Measurements from ENCODE around the gene DNAJC12. TPM values are rescaled to one million over a fixed set of nuclear protein-coding genes. Genes with fewer than 3 reads are reported as not detected.

Gene DNAJC12
- total and polyA plus RNA-seq, 5 donors, result 3.3 to 5.8 (median 3.8) TPM

GRCh38 chr10:67779465-67780203 is 58.4 kb downstream of the DNAJC12 start:
- intact Hi-C loops (cut with DNase I), result loop anchor here (5.0 to 10.0 kb wide), 3 partner anchors 85 to 115 kb away; partner anchors contain the start of gene CTNNA3 (in 2 of the 4)
- Histone ChIP-seq H3K4me3 (ENCODE audit: low read length) (no peak overlapping the region), H3K27me3 (ENCODE audit: control insufficient read depth, insufficient read depth) (no peaks in the 10 kb centered on the region), H3K4me1 (ENCODE audit: control insufficient read depth, insufficient read depth, low read length) (no peaks in the 10 kb centered on the region), H3K9me3 (ENCODE audit: control insufficient read depth, low read length) (no peaks in the 10 kb centered on the region), H3K27ac (ENCODE audit: low read length) (no peak overlapping the region)
- WGBS, result 0% methylated on average over 4 of the region's 4 CpGs
- DNase-seq (peak in 1 of 3 donors; percentile 34), ATAC-seq (peak; percentile 83 to 84)

- 87% methylated on average over 1 of the region's 1 CpG for WGBS
- H3K4me3 ChIP-seq (ENCODE audit: low read length), result no peak overlapping the region
- no peaks in the 10 kb centered on the region for H3K4me1 ChIP-seq (ENCODE audit: control insufficient read depth, insufficient read depth, low read length)
- DNase-seq, result no peak
- no peak for ATAC-seq
- no peaks in the 10 kb centered on the region for H3K9me3 ChIP-seq (ENCODE audit: control insufficient read depth, low read length)
- no peaks in the 10 kb centered on the region for H3K27me3 ChIP-seq (ENCODE audit: control insufficient read depth, insufficient read depth)
- intact Hi-C loops (cut with DNase I), result loop anchor here in 3 of 4 donors (5.0 to 10.0 kb wide), 3 partner anchors 82 to 112 kb away; partner anchors contain the start of gene CTNNA3 (in 1 of the 3)
- no peak overlapping the region for H3K27ac ChIP-seq (ENCODE audit: low read length)
Measured at GRCh38 chr10:67776371-67776770, 61.6 kb downstream of the DNAJC12 start.

GRCh38 chr10:67775279-67775678 is 62.7 kb downstream of the DNAJC12 start:
- no peak for DNase-seq
- ATAC-seq, result no peak
- Histone ChIP-seq H3K27ac (ENCODE audit: low read length) (no peak overlapping the region), H3K4me3 (ENCODE audit: low read length) (no peak overlapping the region), H3K27me3 (ENCODE audit: control insufficient read depth, insufficient read depth) (no peaks in the 10 kb centered on the region), H3K4me1 (ENCODE audit: control insufficient read depth, insufficient read depth, low read length) (no peaks in the 10 kb centered on the region), H3K9me3 (ENCODE audit: control insufficient read depth, low read length) (no peaks in the 10 kb centered on the region)
- intact Hi-C loops (cut with DNase I), result loop anchor here in 3 of 4 donors (5.0 to 10.0 kb wide), 3 partner anchors 80 to 110 kb away; partner anchors contain the start of gene CTNNA3 (in 1 of the 3)
- WGBS, result 61% methylated on average over 2 of the region's 2 CpGs

- H3K4me3 ChIP-seq (ENCODE audit: low read length), result no peak overlapping the region
- intact Hi-C loops (cut with DNase I), result loop anchor here in 2 of 4 donors (10.0 kb wide), 2 partner anchors 78 to 108 kb away; partner anchors contain the start of gene CTNNA3 (in 1 of the 2)
- ATAC-seq (peak in 1 of 2 donors; percentile 24), DNase-seq (no peak)
- H3K27ac ChIP-seq (ENCODE audit: low read length), result no peak overlapping the region
- H3K9me3 ChIP-seq (ENCODE audit: control insufficient read depth, low read length), result no peaks in the 10 kb centered on the region
- no peaks in the 10 kb centered on the region for H3K27me3 ChIP-seq (ENCODE audit: control insufficient read depth, insufficient read depth)
- H3K4me1 ChIP-seq (ENCODE audit: control insufficient read depth, insufficient read depth, low read length), result no peaks in the 10 kb centered on the region
Measured at GRCh38 chr10:67772894-67773511, 65.0 kb downstream of the DNAJC12 start.

GRCh38 chr10:67772151-67772550 is 65.8 kb downstream of the DNAJC12 start:
- H3K27me3 ChIP-seq (ENCODE audit: control insufficient read depth, insufficient read depth), result no peaks in the 10 kb centered on the region
- H3K9me3 ChIP-seq (ENCODE audit: control insufficient read depth, low read length), result no peaks in the 10 kb centered on the region
- H3K27ac ChIP-seq (ENCODE audit: low read length), result no peak overlapping the region
- H3K4me3 ChIP-seq (ENCODE audit: low read length), result no peak overlapping the region
- 59% methylated on average over 1 of the region's 1 CpG for WGBS
- ATAC-seq, result no peak
- H3K4me1 ChIP-seq (ENCODE audit: control insufficient read depth, insufficient read depth, low read length), result no peaks in the 10 kb centered on the region
- intact Hi-C loops (cut with DNase I), result loop anchor here in 2 of 4 donors (10.0 kb wide), 2 partner anchors 77 to 107 kb away; partner anchors contain the start of gene CTNNA3 (in 1 of the 2)
- no peak for DNase-seq

- H3K27ac ChIP-seq (ENCODE audit: low read length), result no peak overlapping the region
- intact Hi-C loops (cut with DNase I), result loop anchor here in 2 of 4 donors (10.0 kb wide), 2 partner anchors 76 to 106 kb away; partner anchors contain the start of gene CTNNA3 (in 1 of the 2)
Measured at GRCh38 chr10:67771200-67771599, 66.8 kb downstream of the DNAJC12 start.

GRCh38 chr10:67770537-67770936 is 67.5 kb downstream of the DNAJC12 start:
- ATAC-seq, result no peak
- Histone ChIP-seq H3K4me3 (ENCODE audit: low read length) (no peak overlapping the region), H3K27me3 (ENCODE audit: control insufficient read depth, insufficient read depth) (no peaks in the 10 kb centered on the region), H3K4me1 (ENCODE audit: control insufficient read depth, insufficient read depth, low read length) (no peaks in the 10 kb centered on the region), H3K27ac (ENCODE audit: low read length) (no peak overlapping the region), H3K9me3 (ENCODE audit: control insufficient read depth, low read length) (no peaks in the 10 kb centered on the region)
- intact Hi-C loops (cut with DNase I), result loop anchor here in 2 of 4 donors (10.0 kb wide), 2 partner anchors 76 to 106 kb away; partner anchors contain the start of gene CTNNA3 (in 1 of the 2)
- no peak for DNase-seq

More at GRCh38 chr10:67771200-67771599, 66.8 kb downstream of the DNAJC12 start:
- DNase-seq (no peak), ATAC-seq (no peak)
- H3K9me3 ChIP-seq (ENCODE audit: control insufficient read depth, low read length), result no peaks in the 10 kb centered on the region
- no peaks in the 10 kb centered on the region for H3K4me1 ChIP-seq (ENCODE audit: control insufficient read depth, insufficient read depth, low read length)
- H3K4me3 ChIP-seq (ENCODE audit: low read length), result no peak overlapping the region
- H3K27me3 ChIP-seq (ENCODE audit: control insufficient read depth, insufficient read depth), result no peaks in the 10 kb centered on the region
- WGBS, result 63% methylated on average over 3 of the region's 3 CpGs

GRCh38 chr10:67767244-67767643 is 70.7 kb downstream of the DNAJC12 start:
- WGBS, result 87% methylated on average over 2 of the region's 2 CpGs
- H3K4me1 ChIP-seq (ENCODE audit: control insufficient read depth, insufficient read depth, low read length), result no peaks in the 10 kb centered on the region
- no peak overlapping the region for H3K27ac ChIP-seq (ENCODE audit: low read length)
- no peak for ATAC-seq
- H3K9me3 ChIP-seq (ENCODE audit: control insufficient read depth, low read length), result no peaks in the 10 kb centered on the region
- no peak for DNase-seq
- no peak overlapping the region for H3K4me3 ChIP-seq (ENCODE audit: low read length)
- H3K27me3 ChIP-seq (ENCODE audit: control insufficient read depth, insufficient read depth), result no peaks in the 10 kb centered on the region
- intact Hi-C loops (cut with DNase I), result no loop called here

- peak; percentile 90 to 96 (median 95) for DNase-seq
- H3K27me3 ChIP-seq (ENCODE audit: control insufficient read depth, insufficient read depth), result no peaks in the 10 kb centered on the region
- whole genome bisulfite sequencing, result under 1% methylated on average over 56 of the region's 56 CpGs
- peak overlapping the region; percentile 91 for H3K27ac ChIP-seq (ENCODE audit: low read length)
- H3K4me1 ChIP-seq (ENCODE audit: control insufficient read depth, insufficient read depth, low read length), result no peaks in the 10 kb centered on the region
- no peaks in the 10 kb centered on the region for H3K9me3 ChIP-seq (ENCODE audit: control insufficient read depth, low read length)
- peak; percentile 97 for ATAC-seq
- intact Hi-C loops (cut with DNase I), result loop anchor here in 1 of 4 donors (5.0 kb wide), 1 partner anchor 67 kb away; the partner anchor contains the start of gene CTNNA3
- peak overlapping the region; percentile 98 for H3K4me3 ChIP-seq (ENCODE audit: low read length)
Measured at GRCh38 chr10:67764012-67764822, 73.8 kb downstream of the DNAJC12 start.

GRCh38 chr10:67763499-67764011 is 74.4 kb downstream of the DNAJC12 start:
- Histone ChIP-seq H3K27me3 (ENCODE audit: control insufficient read depth, insufficient read depth) (no peaks in the 10 kb centered on the region), H3K9me3 (ENCODE audit: control insufficient read depth, low read length) (no peaks in the 10 kb centered on the region), H3K4me1 (ENCODE audit: control insufficient read depth, insufficient read depth, low read length) (no peaks in the 10 kb centered on the region), H3K4me3 (ENCODE audit: low read length) (peak overlapping the region; percentile 98), H3K27ac (ENCODE audit: low read length) (peak overlapping the region; percentile 91)
- intact Hi-C loops (cut with DNase I), result loop anchor here in 1 of 4 donors (5.0 kb wide), 1 partner anchor 66 kb away; the partner anchor contains the start of gene CTNNA3
- peak; percentile 84 to 86 for ATAC-seq
- WGBS, result under 1% methylated on average over 22 of the region's 22 CpGs
- DNase-seq, result peak; percentile 84 to 93 (median 93)

All from right cardiac atrium (tissue), 5 donors.